ENCODE measurements around the gene PYGL. TPM values are rescaled to one million over a fixed set of nuclear protein-coding genes. Genes with fewer than 3 reads are reported as not detected.
"Not testable (repeated sequence)": the region's sequence is repeated elsewhere in the genome, so short reads cannot be mapped to it uniquely, and the experiment has no call there.

PYGL gene
- total RNA-seq, 1 donor: 51.3 TPM

DNA sequence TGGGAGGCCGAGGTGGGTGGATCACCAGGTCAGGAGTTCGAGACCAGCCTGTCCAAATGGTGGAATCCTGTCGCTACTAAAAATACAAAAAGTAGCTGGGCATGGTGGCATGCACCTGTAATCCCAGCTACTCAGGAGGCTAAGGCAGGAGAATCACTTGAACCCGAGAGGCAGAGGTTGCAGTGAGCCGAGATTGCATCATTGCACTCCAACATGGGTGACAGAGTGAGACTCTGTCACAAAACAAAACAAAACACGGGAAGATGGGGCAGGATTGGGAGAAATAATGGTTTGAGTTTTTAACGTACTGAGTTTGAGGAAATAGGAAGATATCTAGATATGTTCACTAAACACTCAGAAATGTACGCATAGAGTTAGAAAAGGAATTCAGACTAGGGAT is 2.6 kb downstream of the PYGL start:
- Histone ChIP-seq H3K27me3 (ENCODE audit: insufficient read depth, low read length) (peaks cover 19% of the 10 kb centered on the region), H3K4me1 (ENCODE audit: insufficient read depth, low read length) (peaks cover 64% of the 10 kb centered on the region)
- H3K4me3 ChIP-seq (ENCODE audit: low read length); H3K9me3 ChIP-seq (ENCODE audit: low read depth, low read length): not testable (repeated sequence)

DNA sequence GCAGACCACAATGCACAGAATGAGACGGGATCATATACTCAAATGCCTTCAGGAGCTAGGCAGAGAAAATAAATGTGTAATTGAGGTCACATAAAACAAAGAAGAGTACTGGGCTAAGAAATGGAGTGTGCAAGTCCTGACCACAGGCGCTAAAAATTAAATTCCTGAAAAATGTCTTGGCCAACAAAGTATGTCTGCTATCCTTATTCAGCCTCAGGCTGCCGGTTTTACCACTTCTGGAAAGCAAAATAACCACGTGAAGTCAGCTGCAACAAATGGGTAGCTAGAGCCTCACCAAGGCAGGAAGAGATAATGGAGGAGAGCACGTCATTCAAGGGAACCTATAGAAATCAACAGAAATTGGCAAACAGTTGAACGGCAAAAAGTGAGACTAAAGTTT is 3.1 kb downstream of the PYGL start:
- H3K9me3 ChIP-seq (ENCODE audit: low read depth, low read length): no peaks in the 10 kb centered on the region
- H3K4me3 ChIP-seq (ENCODE audit: low read length): no peak overlapping the region
- peaks cover 19% of the 10 kb centered on the region for H3K27me3 ChIP-seq (ENCODE audit: insufficient read depth, low read length)
- peaks cover 69% of the 10 kb centered on the region for H3K4me1 ChIP-seq (ENCODE audit: insufficient read depth, low read length)

DNA sequence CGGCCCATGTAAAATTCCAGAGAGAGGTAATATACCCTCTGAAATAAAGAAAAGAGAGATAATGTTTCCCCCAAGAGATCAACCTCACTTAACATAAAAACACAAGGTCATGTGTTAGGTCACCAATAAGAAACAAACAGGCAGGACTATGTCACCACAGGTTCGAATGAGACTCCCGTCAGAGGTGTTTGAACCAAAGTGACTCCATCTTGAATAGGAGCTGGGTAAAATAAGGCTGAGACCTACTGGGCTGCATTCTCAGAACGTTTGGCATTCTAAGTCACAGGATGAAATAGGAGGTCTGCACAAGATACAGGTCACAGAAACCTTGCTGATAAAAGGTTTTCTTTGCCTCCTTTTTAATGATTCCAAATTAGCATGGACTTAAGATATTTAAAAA is 6.5 kb downstream of the PYGL start:
- Histone ChIP-seq H3K9me3 (ENCODE audit: low read depth, low read length) (no peaks in the 10 kb centered on the region), H3K4me1 (ENCODE audit: insufficient read depth, low read length) (peaks cover 66% of the 10 kb centered on the region), H3K4me3 (ENCODE audit: low read length) (no peak overlapping the region), H3K27me3 (ENCODE audit: insufficient read depth, low read length) (peaks cover 10% of the 10 kb centered on the region)

DNA sequence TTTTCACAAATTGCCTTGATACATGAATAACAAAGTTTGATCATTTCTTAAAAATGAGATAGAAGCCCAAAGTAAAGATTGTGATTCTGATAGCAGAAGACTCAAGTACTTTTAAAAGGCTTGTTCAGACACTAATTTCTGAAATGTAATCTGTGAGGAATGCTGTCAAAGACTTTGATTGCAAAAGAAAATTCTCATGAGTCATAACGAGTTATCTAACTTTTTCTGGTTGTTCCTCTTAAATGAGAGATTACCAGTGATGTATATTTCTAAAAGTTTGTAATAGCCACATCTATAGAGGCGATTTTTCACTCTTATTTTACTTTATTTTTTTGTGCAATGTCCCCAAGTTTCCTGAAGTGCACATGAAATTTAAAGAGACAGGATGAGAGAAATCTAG is 7.0 kb downstream of the PYGL start:
- Histone ChIP-seq H3K4me3 (ENCODE audit: low read length) (no peak overlapping the region), H3K27me3 (ENCODE audit: insufficient read depth, low read length) (peaks cover 10% of the 10 kb centered on the region)

DNA sequence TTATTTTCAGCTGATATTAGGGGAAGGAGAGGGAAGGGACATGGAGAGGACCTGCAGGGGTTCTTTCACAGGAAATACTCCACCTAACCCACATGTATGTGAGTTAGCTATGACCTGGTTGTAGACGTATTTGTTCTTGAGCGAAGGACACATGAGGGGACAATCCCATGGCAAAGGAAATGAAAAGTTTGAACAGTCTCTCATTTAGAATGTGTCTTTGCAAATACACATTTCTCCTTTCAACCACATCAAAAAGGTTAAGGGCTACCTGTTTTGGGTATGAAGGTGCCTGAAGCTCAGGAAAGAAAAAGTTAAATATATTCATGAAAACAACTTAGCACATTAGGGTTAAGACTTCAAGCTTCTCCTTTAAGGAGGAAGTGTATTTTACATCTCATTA is 7.4 kb downstream of the PYGL start:
- no peak overlapping the region for H3K4me3 ChIP-seq (ENCODE audit: low read length)

More for the DNA sequence above, 7.0 kb downstream of the PYGL start:
- Histone ChIP-seq H3K4me1 (ENCODE audit: insufficient read depth, low read length) (peaks cover 66% of the 10 kb centered on the region), H3K9me3 (ENCODE audit: low read depth, low read length) (no peaks in the 10 kb centered on the region)

DNA sequence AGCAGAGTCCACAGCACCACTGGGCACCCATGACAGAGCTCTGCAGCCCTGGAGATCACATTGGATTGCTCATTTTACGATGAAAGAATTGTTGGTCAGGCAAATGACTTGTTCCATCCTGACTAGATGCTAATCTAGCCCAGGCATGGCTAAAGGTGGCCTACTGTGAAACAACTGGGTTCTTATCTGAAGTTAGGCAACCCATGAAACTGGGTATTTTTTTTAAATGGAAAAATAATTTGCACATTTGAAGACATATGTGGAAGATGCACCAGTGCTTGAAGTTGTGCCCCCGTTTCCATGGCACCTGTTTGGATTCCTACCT is 8.3 kb downstream of the PYGL start:
- peaks cover 58% of the 10 kb centered on the region for H3K4me1 ChIP-seq (ENCODE audit: insufficient read depth, low read length)
- peaks cover 3% of the 10 kb centered on the region for H3K27me3 ChIP-seq (ENCODE audit: insufficient read depth, low read length)

More for the DNA sequence above, 7.4 kb downstream of the PYGL start:
- Histone ChIP-seq H3K27me3 (ENCODE audit: insufficient read depth, low read length) (peaks cover 7% of the 10 kb centered on the region), H3K9me3 (ENCODE audit: low read depth, low read length) (no peaks in the 10 kb centered on the region), H3K4me1 (ENCODE audit: insufficient read depth, low read length) (peaks cover 66% of the 10 kb centered on the region)

DNA sequence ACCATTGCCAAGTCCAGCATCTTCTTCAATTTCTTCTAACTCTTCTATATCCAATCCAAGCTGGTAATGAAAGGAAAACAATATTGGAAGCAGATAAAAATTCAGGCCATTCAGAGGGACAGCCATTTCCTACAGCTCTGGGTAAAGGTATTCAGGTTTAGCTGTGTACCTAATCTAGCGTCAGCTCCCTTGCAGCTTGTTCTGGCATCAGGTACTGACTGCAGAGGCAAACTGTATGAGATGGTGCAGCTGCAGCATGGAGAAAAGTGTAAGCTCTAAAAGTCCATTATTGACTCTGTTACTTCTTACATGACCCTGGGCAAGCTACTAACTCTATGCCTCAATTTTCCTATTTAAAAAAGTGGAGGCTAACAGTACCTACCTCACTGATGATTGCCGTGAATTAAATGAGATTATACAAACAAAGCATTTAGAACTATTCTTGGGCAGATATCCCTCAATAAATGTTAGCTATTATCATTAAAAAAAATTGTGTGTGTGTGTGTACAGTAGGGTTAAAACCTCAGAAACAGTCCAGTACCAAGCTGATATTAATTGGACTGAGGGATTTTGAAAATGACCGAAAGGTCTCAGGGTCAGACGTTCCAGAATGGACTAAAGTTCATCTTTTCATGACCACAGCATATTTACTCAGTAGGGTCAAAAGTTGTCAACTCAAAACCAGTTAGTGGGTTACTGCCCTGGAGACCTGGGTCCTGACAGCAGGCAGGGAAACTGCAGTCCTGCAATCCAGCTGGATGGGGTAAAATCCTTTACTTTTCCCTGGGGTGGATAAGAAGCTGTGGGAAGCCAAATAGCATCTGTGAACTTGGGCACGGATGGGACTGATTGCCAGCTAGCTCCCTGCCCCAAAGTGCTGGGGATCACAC is 8.9 kb downstream of the PYGL start:
- Histone ChIP-seq H3K4me1 (ENCODE audit: insufficient read depth, low read length) (peaks cover 57% of the 10 kb centered on the region), H3K27me3 (ENCODE audit: insufficient read depth, low read length) (no peaks in the 10 kb centered on the region), H3K4me3 (ENCODE audit: low read length) (no peak overlapping the region), H3K9me3 (ENCODE audit: low read depth, low read length) (no peaks in the 10 kb centered on the region)

More for the DNA sequence above, 8.3 kb downstream of the PYGL start:
- Histone ChIP-seq H3K9me3 (ENCODE audit: low read depth, low read length) (no peaks in the 10 kb centered on the region), H3K4me3 (ENCODE audit: low read length) (no peak overlapping the region)

DNA sequence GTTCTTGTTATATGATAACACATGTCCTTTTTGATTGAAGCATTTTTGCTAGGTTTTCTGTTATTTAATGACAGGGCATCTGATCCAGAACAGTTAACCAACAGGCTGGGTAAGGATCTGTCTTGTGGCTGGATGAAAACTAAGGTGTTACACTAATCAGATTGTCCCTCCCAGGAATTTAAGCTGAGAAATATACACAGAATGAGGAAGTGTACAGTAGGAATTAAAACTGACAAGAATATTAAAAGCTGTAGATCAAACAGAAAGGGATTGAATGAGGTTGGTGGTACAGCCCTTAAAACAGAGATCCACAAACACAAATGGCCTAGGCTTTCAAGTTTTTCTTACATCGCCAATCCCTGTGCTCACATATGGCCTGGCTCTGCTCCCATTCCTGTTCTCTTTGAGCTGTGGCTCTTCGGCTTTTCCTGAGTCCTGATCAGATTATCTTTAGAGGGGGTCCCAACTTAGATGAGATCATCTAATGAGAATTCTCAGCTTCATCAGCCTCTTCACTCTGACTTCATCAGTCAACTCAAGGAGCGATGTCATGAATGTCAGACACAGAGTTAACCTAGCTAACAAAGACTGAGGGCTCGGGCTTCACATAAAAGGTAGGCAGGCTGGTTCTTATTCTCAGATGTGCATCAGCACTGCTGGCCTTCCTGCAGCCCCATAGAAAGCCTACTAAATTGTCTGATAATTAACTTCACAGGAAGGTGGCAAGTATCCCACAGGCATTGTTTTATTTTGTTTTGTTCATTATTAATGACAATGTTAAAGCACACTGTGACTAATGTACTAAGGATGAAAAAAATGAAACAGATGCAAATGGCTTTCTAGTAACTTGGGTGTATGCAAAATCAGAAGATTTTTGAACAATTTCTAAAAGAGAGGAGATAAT is 11.4 kb downstream of the PYGL start:
- H3K9me3 ChIP-seq (ENCODE audit: low read depth, low read length): no peaks in the 10 kb centered on the region
- no peaks in the 10 kb centered on the region for H3K27me3 ChIP-seq (ENCODE audit: insufficient read depth, low read length)
- peaks cover 62% of the 10 kb centered on the region for H3K4me1 ChIP-seq (ENCODE audit: insufficient read depth, low read length)
- H3K4me3 ChIP-seq (ENCODE audit: low read length): no peak overlapping the region

DNA sequence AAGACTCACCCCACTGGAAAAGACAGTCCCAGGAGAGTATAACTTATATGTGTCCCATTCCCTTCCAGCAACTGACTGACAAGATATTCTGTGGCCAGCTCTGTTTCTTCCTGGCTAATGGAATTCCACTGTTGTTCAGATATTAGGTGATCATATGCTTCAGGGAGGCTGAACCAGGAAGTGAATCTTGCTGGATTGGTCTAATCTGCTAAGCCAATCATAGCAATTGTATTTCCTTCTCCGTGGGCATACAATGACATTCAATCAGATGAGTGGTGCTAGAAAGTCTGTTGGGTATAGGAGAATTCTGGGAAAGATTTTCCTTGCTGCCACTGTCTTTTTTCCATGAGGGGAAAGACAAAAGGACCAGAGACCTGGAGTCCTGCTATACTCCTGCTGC is 12.1 kb downstream of the PYGL start:
- no peak overlapping the region for H3K4me3 ChIP-seq (ENCODE audit: low read length)
- no peaks in the 10 kb centered on the region for H3K9me3 ChIP-seq (ENCODE audit: low read depth, low read length)
- H3K27me3 ChIP-seq (ENCODE audit: insufficient read depth, low read length): no peaks in the 10 kb centered on the region
- peaks cover 64% of the 10 kb centered on the region for H3K4me1 ChIP-seq (ENCODE audit: insufficient read depth, low read length)

DNA sequence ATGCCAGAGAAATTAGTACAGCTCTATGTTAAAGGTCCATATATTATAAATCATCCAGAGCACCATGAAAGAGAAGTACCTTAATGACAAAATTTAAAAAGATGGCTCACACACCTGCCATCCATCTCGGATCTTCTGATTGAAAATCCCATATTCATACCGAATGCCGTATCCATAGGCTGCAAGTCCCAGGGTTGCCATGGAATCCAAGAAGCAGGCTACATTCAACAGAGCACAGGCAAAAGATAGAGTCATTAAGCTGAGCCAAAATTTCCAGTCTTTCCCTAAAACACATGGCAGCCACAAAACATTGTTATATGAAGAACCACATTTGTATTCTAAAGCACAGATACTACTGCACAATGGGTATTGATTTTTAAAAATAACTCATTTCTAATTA is 12.7 kb downstream of the PYGL start:
- Histone ChIP-seq H3K27me3 (ENCODE audit: insufficient read depth, low read length) (no peaks in the 10 kb centered on the region), H3K9me3 (ENCODE audit: low read depth, low read length) (no peaks in the 10 kb centered on the region), H3K4me1 (ENCODE audit: insufficient read depth, low read length) (peaks cover 66% of the 10 kb centered on the region), H3K4me3 (ENCODE audit: low read length) (no peak overlapping the region)

DNA sequence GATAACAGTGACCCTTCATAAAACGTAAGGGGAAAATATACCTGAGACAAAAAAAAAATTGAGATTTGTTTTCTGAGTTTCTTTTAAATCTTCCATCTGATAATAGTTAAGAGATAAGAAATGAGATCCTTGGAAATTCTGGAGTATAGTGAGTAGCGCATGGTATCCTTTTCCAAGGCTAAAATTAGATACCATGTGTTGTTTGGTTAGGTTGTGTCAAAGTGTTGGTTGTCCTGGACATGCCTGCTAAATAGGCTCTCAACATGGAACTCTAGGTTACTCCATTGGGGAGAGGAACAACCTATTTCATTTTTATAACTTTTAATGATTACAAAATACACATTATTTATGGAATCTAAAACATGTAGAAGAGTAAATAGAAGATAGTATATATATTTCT is 14.8 kb downstream of the PYGL start:
- Histone ChIP-seq H3K9me3 (ENCODE audit: low read depth, low read length) (no peaks in the 10 kb centered on the region), H3K4me1 (ENCODE audit: insufficient read depth, low read length) (peaks cover 67% of the 10 kb centered on the region), H3K4me3 (ENCODE audit: low read length) (no peak overlapping the region), H3K27me3 (ENCODE audit: insufficient read depth, low read length) (no peaks in the 10 kb centered on the region)

DNA sequence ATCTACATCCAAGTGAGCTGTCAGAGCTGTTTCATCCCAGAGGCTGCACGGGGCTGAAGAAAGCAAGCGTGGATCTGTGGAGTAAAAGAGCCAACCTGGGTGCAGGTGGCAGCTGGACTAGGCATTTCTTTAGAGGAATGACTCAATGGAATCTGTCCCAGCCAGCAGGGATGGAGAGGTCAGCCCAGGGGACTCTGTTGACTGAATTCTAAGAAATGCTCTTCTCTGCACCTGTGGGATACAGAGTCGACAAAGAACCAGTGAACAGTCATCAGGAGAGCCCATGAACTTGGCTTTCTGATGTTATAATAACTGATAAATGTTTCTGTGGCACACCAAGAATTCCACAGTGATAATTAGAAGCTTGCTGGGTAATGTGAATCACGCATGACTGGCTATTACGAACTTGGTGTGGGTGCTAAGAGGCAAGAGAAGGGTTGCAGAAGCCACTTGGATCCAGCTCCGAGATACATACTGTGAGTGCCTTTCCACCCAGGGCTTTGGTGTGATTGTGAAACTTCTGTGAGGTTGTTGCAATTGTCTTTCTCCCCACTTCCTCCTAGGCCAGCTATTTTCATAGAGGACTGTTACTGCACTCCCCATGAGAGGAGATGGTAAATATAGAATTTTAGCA is 16.2 kb downstream of the PYGL start:
- Histone ChIP-seq H3K27me3 (ENCODE audit: insufficient read depth, low read length) (no peaks in the 10 kb centered on the region), H3K4me3 (ENCODE audit: low read length) (no peak overlapping the region), H3K4me1 (ENCODE audit: insufficient read depth, low read length) (peaks cover 66% of the 10 kb centered on the region), H3K9me3 (ENCODE audit: low read depth, low read length) (no peaks in the 10 kb centered on the region)

DNA sequence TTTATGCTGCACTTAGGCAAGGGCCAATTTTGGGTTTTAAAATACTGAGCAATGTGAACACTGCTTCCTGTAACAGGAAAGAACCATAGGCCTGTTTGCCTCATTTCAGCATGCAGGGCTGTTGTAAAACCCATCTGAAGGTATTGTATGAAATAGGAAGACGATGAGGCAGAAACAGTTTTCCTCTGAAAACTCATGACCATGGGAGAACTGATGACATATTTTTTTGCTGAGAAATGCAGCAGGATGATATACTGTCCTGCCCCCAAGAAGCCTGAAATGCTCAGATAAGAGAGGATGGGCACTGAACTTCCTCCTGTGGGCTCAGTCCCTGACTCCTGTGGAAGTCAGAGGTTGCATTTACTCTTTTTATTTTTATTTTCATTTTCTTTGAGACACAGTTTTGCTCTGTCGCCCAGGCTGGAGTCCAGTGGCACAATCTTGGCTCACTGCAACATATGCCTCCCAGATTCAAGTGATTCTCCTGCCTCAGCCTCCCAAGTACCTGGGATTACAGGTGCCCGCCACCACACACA is 17.4 kb downstream of the PYGL start:
- Histone ChIP-seq H3K4me3 (ENCODE audit: low read length) (no peak overlapping the region), H3K27me3 (ENCODE audit: insufficient read depth, low read length) (no peaks in the 10 kb centered on the region), H3K9me3 (ENCODE audit: low read depth, low read length) (no peaks in the 10 kb centered on the region), H3K4me1 (ENCODE audit: insufficient read depth, low read length) (peaks cover 54% of the 10 kb centered on the region)

DNA sequence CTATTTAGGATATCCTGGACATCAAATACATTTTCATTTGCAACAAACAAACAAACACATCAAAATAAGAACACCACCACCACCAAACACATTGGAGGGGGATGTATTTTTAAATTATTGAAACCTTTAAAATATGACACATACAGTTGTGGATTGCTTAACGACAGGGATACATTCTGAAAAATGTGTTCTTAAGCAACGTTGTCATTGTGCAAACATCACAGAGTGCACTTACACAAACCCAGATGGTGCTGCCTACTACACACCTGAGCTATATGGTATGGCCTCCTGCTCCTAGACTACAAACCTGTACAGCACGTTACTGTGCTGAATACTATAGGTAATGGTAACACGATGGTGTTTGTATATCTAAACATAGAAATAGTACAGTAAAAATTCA is 19.4 kb downstream of the PYGL start:
- peaks cover 47% of the 10 kb centered on the region for H3K4me1 ChIP-seq (ENCODE audit: insufficient read depth, low read length)

DNA sequence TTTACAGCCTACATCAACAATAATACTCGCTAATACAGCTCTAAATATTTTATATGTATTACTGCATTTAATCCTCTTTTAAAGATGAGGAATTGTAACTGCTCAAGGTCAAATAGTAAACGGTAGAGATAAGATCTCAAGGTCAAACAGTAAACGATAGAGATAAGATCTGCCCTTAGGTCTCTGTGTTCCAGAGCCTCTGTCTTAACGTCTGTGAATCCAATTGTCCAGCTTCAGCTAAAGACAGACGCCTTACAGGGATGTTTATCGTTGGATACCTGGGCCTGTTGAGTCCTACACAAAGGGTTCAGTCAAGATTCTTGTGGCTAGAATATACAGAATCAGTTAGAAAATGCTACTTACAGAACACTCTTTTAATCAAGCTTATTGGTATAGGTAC is 20.0 kb downstream of the PYGL start:
- H3K9me3 ChIP-seq (ENCODE audit: low read depth, low read length): no peaks in the 10 kb centered on the region
- peaks cover 43% of the 10 kb centered on the region for H3K4me1 ChIP-seq (ENCODE audit: insufficient read depth, low read length)
- no peak overlapping the region for H3K4me3 ChIP-seq (ENCODE audit: low read length)
- no peaks in the 10 kb centered on the region for H3K27me3 ChIP-seq (ENCODE audit: insufficient read depth, low read length)

More for the DNA sequence above, 19.4 kb downstream of the PYGL start:
- no peaks in the 10 kb centered on the region for H3K27me3 ChIP-seq (ENCODE audit: insufficient read depth, low read length)
- H3K4me3 ChIP-seq (ENCODE audit: low read length): no peak overlapping the region
- H3K9me3 ChIP-seq (ENCODE audit: low read depth, low read length): no peaks in the 10 kb centered on the region

Measured in mononuclear cell (primary cell).